ENCODE measurements around the gene ABCB1.
"Not testable (repeated sequence)": the region's sequence is repeated elsewhere in the genome, so short reads cannot be mapped to it uniquely, and the experiment has no call there.

ABCB1 gene

DNA sequence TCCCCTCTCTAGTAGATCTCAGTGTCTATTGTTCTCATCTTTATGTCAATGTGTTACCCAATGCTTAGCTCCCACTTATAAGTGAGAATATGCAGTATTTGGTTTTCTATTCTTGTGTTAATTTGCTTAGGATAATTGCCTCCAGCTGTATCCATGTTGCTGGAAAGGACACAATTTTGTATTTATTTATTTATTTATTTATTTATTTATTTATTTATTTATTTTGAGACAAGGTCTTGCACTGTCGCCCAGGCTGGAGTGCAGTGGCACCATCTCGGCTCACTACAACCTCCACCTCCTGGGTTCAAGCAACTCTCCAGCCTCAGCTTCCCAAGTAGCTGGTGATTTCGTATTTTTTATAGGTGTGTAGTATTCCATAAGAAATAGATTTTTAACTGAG is 140.2 kb downstream of the ABCB1 start:
- not testable (repeated sequence) for H3K9me3 Mint-ChIP-seq; H3K27me3 Mint-ChIP-seq (ENCODE audit: low read depth); H3K27ac Mint-ChIP-seq; H3K36me3 Mint-ChIP-seq (ENCODE audit: low read depth); H3K4me3 Mint-ChIP-seq; H3K4me1 Mint-ChIP-seq (ENCODE audit: low read depth)

- Mint-ChIP-seq H3K9me3 (no peaks in the 10 kb centered on the region), H3K27me3 (ENCODE audit: low read depth) (peaks cover 7% of the 10 kb centered on the region), H3K27ac (no peak overlapping the region), H3K36me3 (ENCODE audit: low read depth) (no peaks in the 10 kb centered on the region), H3K4me3 (no peak overlapping the region), H3K4me1 (ENCODE audit: low read depth) (no peaks in the 10 kb centered on the region)
These were observed 140.7 kb downstream of the ABCB1 start for GRCh38 chr7:87459941-87460340.

DNA sequence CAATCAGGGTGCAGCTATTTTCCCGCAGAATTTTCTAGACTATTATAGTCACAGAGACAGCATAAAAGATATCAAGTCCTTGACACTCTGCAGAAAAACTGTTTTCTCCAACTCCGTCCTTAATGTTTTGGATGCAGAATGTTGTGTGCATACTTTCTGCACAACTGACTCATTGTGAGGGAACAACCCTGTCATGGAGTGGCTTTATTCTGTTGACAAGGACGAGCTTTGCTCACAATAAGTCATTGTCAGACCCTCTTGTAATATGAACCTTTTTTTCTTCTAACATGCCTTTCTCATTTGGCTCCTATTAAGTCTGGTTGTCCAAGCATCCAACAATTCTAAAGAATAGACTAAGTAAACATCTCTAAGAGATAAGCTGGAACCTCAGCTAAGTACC is 142.5 kb downstream of the ABCB1 start:
- H3K4me3 Mint-ChIP-seq: no peak overlapping the region
- no peaks in the 10 kb centered on the region for H3K4me1 Mint-ChIP-seq (ENCODE audit: low read depth)
- peaks cover 10% of the 10 kb centered on the region for H3K27me3 Mint-ChIP-seq (ENCODE audit: low read depth)
- no peaks in the 10 kb centered on the region for H3K9me3 Mint-ChIP-seq
- H3K27ac Mint-ChIP-seq: no peak overlapping the region
- no peaks in the 10 kb centered on the region for H3K36me3 Mint-ChIP-seq (ENCODE audit: low read depth)

DNA sequence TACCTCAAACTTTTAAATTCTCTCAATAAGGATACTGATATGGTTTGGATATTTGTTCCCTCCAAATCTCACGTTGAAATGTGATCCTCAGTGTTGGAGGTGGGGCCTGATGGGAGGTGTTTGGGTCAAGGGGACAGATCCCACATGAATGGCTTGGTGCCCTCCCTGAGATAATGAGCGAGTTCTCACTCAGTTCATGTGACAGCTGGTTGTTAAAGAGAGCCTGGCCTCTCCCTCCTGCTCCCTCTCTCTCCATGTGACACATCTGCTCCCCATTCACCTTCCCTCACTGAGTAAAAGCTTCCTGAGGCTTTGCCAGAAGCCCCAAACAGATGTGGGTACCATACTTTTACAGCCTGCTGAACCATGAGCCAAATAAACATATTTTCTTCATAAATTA is 144.4 kb downstream of the ABCB1 start:
- Mint-ChIP-seq H3K36me3 (ENCODE audit: low read depth) (no peaks in the 10 kb centered on the region), H3K9me3 (no peaks in the 10 kb centered on the region), H3K27ac (no peak overlapping the region), H3K27me3 (ENCODE audit: low read depth) (peaks cover 19% of the 10 kb centered on the region), H3K4me3 (no peak overlapping the region), H3K4me1 (ENCODE audit: low read depth) (no peaks in the 10 kb centered on the region)
